MCF 10A (cell line): ENCODE results near the gene GGCT. TPM values are rescaled to one million over a fixed set of nuclear protein-coding genes. Genes with fewer than 3 reads are reported as not detected.

Experiments
- BruUV-seq: library from RNA; stranded (reverse); fragments of 400-500 nt; replicated peaks from 2 replicates; lab custom pipeline; 2021; lab: Mats Ljungman, UMichigan
- CTCF ChIA-PET: fragments of 300-600 bp; sonication (Branson Sonifier 250); formaldehyde crosslinking; extraction: SDS; loops from one replicate; lab custom pipeline; 2021; ENCODE audit warnings: antibody characterized with exemption, inconsistent platforms; lab: Yijun Ruan, JAX
- POLR2A ChIA-PET: fragments of 300-600, 350-650 bp; sonication (Branson Sonifier 250); formaldehyde crosslinking; extraction: SDS; loops from one replicate; lab custom pipeline; 2020; ENCODE audit warnings: antibody characterized with exemption, inconsistent platforms; lab: Yijun Ruan, JAX
- DNase-seq: peaks from one replicate; pipeline ENCODE4 v3.0.0-alpha.2; 2018; ENCODE audit not compliant: unreplicated experiment
- H3K27ac Mint-ChIP-seq: one replicate; pipeline ENCODE4 v1.8.0; 2022; ENCODE audit warnings: mild to moderate bottlenecking, low read depth, mixed read lengths; ENCODE audit not compliant: unreplicated experiment
- H3K27me3 Mint-ChIP-seq: one replicate; pipeline ENCODE4 v1.8.0; 2022; ENCODE audit warnings: mixed read lengths; ENCODE audit not compliant: insufficient read depth, unreplicated experiment
- H3K36me3 Mint-ChIP-seq: one replicate; pipeline ENCODE4 v1.8.0; 2022; ENCODE audit warnings: mild to moderate bottlenecking, moderate library complexity, mixed read lengths; ENCODE audit not compliant: insufficient read depth, unreplicated experiment
- H3K4me1 Mint-ChIP-seq: one replicate; pipeline ENCODE4 v1.8.0; 2022; ENCODE audit warnings: mixed read lengths; ENCODE audit not compliant: insufficient read depth, unreplicated experiment
- H3K4me3 Mint-ChIP-seq: one replicate; pipeline ENCODE4 v1.8.0; 2022; ENCODE audit warnings: mild to moderate bottlenecking, moderate library complexity, mixed read lengths; ENCODE audit not compliant: unreplicated experiment
- H3K9me3 Mint-ChIP-seq: one replicate; pipeline ENCODE4 v1.8.0; 2022; ENCODE audit warnings: mixed read lengths; ENCODE audit not compliant: unreplicated experiment
- intact Hi-C: fragments of 100-400 bp; cut with micrococcal nuclease; formaldehyde crosslinking; loops from 2 replicates; pipeline ENCODE4 v1.14.1; 2022
- total RNA-seq: library from RNA; stranded (reverse); gene quantifications from 2 replicates; pipeline ENCODE4 v1.2.3, GENCODE V29; 2022
- TF ChIP-seq, protein P1 (sequence below): fragments of 200-600 bp; IDR thresholded peaks from one replicate; pipeline ENCODE4 v1.8.0; 2022; ENCODE audit warnings: antibody characterized with exemption, mild to moderate bottlenecking; ENCODE audit not compliant: unreplicated experiment

GGCT gene
- total RNA-seq, 1 experiment from 2014 or later = 64.8 TPM

DNA sequence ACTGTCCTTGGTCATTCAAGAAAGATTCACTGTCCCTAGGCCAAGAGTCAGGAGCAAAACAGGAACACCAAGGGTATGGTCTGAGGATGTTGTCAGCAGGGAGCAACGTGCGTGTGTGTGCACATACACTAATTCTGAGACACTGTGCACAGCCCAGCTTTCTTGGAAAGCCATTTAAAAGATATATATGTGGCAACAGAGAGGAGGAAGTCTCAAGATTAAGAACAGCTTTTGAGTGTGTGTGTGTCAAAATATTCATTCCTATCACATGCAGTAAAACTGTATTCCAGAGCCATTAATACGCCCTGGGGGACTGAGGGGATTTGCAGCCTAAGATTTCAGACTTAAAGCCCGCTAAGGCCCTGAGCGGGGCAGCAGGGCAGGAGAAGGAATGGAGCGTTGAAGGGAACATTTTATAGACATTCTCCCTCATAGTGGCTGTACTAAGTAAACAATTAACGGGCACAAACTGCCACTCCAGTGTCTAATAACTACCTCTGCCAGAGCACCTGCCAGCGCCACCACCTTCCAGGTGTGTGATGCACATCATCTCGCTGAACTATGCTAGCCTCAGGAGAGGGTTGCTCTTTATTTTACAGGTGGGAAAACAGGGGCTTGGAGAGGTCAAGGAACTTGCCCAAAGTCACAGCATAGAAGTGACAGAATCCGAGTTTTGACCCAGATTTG, 28.0 kb downstream of the GGCT start:
- peaks cover 6% of the 10 kb centered on the region for H3K4me1 Mint-ChIP-seq
- POLR2A ChIA-PET = interaction anchor here (1.1 to 3.5 kb wide), 2 partner anchors 8 to 117 kb away, joined by 3 to 33 read pairs; no protein-coding TSS in a partner anchor
- no peaks in the 10 kb centered on the region for H3K9me3 Mint-ChIP-seq
- TF ChIP-seq, protein P1, sequence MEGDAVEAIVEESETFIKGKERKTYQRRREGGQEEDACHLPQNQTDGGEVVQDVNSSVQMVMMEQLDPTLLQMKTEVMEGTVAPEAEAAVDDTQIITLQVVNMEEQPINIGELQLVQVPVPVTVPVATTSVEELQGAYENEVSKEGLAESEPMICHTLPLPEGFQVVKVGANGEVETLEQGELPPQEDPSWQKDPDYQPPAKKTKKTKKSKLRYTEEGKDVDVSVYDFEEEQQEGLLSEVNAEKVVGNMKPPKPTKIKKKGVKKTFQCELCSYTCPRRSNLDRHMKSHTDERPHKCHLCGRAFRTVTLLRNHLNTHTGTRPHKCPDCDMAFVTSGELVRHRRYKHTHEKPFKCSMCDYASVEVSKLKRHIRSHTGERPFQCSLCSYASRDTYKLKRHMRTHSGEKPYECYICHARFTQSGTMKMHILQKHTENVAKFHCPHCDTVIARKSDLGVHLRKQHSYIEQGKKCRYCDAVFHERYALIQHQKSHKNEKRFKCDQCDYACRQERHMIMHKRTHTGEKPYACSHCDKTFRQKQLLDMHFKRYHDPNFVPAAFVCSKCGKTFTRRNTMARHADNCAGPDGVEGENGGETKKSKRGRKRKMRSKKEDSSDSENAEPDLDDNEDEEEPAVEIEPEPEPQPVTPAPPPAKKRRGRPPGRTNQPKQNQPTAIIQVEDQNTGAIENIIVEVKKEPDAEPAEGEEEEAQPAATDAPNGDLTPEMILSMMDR = no peak
- DNase-seq = no peak
- intact Hi-C loops = no loop called here
- no peak overlapping the region for H3K27ac Mint-ChIP-seq
- peak overlapping the region; percentile 7 for H3K4me3 Mint-ChIP-seq
- CTCF ChIA-PET = no interaction called here
- H3K27me3 Mint-ChIP-seq = no peaks in the 10 kb centered on the region
- no peaks in the 10 kb centered on the region for H3K36me3 Mint-ChIP-seq
- BruUV-seq = no TSS peak

DNA sequence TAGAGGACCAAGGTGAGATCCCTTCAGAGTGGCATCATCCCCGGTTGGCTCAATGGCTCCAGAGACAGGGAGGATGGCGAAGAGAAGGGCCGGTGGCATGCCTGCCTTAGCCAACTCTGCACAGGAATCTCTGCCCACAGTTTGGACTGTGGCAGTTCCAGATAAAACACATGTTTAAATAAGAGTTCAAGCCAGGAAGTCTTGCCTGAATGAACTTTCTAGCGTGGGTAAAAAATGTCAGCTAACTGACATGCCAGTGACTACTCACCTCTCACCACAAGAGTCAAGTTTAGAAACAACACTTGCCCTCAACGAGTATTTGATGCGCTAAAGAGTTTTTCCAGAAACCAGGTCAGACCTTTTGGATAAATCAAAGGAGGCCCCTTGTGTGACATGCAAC, 29.0 kb downstream of the GGCT start:
- intact Hi-C loops = no loop called here
- no peaks in the 10 kb centered on the region for H3K36me3 Mint-ChIP-seq
- H3K4me1 Mint-ChIP-seq = peaks cover 13% of the 10 kb centered on the region
- no peak overlapping the region for H3K4me3 Mint-ChIP-seq
- H3K9me3 Mint-ChIP-seq = no peaks in the 10 kb centered on the region
- POLR2A ChIA-PET = no interaction called here
- DNase-seq = no peak
- BruUV-seq = no TSS peak
- H3K27ac Mint-ChIP-seq = no peak overlapping the region
- CTCF ChIA-PET = interaction anchor here (0.7 kb wide), 1 partner anchor 445 kb away, joined by 4 read pairs; no protein-coding TSS in a partner anchor
- H3K27me3 Mint-ChIP-seq = no peaks in the 10 kb centered on the region
- TF ChIP-seq, protein P1 = no peak

DNA sequence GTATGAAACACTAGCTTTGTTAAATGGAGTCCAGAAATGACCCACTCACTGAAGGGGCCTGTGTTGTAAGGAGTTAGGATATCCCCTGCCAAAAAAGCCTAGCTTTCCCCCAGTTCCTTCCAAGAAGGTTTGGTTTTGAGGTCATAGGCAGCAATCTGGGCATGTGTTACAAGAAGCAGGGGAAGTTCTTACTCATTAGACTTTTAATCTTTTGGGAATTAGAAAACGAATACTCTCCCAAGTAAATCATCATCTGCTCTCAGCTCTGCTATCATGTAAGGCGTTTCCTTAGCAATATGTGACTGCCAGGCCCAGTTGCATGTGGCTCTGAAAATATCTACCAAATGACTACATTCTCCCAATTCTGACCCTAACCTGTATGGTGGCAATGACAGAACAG, 29.7 kb downstream of the GGCT start:
- DNase-seq = no peak
- POLR2A ChIA-PET = interaction anchor here (1.8 kb wide), 1 partner anchor 14 kb away, joined by 5 read pairs; no protein-coding TSS in a partner anchor
- no TSS peak for BruUV-seq

DNA sequence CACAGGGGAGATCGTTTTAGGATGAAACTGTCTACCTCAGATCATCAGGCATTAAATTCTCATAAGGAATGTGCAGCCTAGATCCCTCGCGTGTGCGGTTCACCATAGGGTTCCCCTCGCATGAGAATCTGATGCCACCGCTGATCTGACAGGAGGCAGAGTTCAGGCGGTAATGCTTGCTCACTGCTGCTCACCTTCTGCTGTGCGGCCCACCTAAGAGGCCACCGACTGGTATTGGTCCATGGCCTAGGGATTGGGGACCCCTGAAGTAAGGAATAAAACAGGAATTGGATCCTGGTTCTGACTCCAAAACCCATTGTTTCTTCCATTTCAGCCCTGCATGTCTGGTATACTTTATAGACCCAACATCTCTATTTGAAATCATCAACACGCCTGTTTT, 30.1 kb downstream of the GGCT start:
- TF ChIP-seq, protein P1 = no peak

More for the DNA sequence above, 29.7 kb downstream of the GGCT start:
- peaks cover 15% of the 10 kb centered on the region for H3K4me1 Mint-ChIP-seq
- H3K27me3 Mint-ChIP-seq = no peaks in the 10 kb centered on the region
- H3K36me3 Mint-ChIP-seq = no peaks in the 10 kb centered on the region
- H3K27ac Mint-ChIP-seq = no peak overlapping the region
- CTCF ChIA-PET = interaction anchor here (1.1 kb wide), 1 partner anchor 199 kb away, joined by 4 read pairs; no protein-coding TSS in a partner anchor
- no peaks in the 10 kb centered on the region for H3K9me3 Mint-ChIP-seq
- intact Hi-C loops = no loop called here
- TF ChIP-seq, protein P1 = no peak
- no peak overlapping the region for H3K4me3 Mint-ChIP-seq

More for the DNA sequence above, 30.1 kb downstream of the GGCT start:
- CTCF ChIA-PET = interaction anchor here (1.1 kb wide), 1 partner anchor 199 kb away, joined by 4 read pairs; no protein-coding TSS in a partner anchor
- no peak for DNase-seq
- BruUV-seq = no TSS peak
- POLR2A ChIA-PET = interaction anchor here (1.8 kb wide), 1 partner anchor 14 kb away, joined by 5 read pairs; no protein-coding TSS in a partner anchor
- Mint-ChIP-seq H3K36me3 (no peaks in the 10 kb centered on the region), H3K27me3 (no peaks in the 10 kb centered on the region), H3K4me3 (no peak overlapping the region), H3K4me1 (peaks cover 14% of the 10 kb centered on the region), H3K9me3 (no peaks in the 10 kb centered on the region), H3K27ac (no peak overlapping the region)
- intact Hi-C loops = no loop called here
